Activated CD8-positive, alpha-beta memory T cell treated with anti-CD3 and anti-CD28 coated beads for 48 hours (primary cell): ENCODE results near the gene SERPINH1.

Experiments
- DNase-seq, 3 experiments: peaks; one replicate each; pipeline ENCODE4 v3.0.0-alpha.2; 2020; ENCODE audit warnings: low read depth in 2 of 3, low spot score in 2 of 3

The SERPINH1 gene

DNA sequence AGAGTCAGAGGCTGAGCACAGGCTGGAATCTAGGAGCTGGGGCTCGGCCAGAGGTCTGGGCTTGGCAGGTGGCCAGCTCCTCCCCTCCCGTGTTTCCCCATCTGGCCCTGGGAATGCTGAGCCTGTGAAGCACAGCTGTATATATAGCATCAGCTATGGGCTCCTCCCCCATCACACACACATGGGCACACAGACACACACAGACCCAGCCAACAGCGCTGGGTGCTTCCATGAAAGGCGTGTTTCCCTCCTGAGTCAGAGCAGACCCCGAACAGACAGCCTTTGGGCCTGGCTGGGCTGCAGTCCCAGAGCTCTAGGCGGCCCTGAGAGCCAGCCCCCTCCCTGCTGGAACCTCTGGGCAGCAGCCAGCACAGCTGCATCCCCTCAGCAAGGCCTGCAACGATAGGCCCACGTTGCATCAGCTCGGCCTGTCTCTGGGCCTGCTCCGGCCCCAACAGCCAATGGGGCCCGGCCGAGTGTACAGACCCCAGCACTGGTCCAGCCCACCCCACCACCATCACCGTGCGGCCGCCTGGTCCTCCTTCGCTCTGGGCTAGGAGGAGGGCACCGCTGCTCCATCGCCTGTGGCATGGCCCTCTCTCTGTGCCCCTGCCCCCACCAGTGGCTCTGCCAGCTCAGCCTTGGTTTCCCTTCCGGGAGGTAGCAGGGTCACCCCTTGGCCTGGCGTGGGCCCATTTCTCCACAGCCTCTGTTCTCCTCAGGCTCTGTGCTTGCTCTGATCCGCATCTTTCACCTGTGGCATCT, 7.6 kb upstream of the SERPINH1 start:
- no peak for DNase-seq

DNA sequence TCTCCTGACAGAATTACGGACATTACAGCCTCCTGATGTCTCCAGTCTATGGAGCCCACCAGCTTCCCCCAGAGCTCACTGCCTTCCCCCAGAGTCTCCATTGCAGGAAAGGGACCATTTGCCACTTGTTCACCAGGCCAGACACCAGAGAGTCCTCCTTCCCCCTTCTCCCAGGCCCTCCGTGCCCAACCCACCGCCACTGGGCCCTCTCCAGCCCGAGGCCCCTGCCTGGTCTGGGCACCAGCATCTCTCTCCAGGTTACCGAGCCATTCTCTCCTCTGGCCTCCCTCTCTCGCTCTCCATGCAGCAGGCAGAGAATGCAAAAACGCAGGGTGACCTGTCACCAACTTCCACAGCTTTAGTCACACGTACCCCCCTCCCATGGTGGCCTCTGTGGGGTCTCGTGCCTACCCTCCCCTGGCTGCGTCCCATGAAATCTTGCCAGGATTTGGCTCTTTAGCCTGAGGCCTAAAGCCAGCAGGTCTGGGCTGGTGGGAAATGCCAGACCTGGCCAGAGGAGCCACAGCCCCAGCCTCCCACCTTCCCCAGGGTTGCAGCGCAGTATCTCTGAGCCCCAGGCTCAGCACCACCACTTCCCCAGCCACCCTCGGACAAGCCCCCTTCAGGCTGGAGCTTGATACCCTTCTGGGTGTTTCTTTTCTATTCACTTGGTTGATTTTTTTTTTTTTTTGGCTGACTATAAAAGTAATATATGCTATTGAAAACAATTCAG, 6.8 kb upstream of the SERPINH1 start:
- DNase-seq = no peak

GRCh38 chr11:75556275-75556674, 5.8 kb upstream of the SERPINH1 start:
- DNase-seq = no peak

GRCh38 chr11:75557666-75558494, 4.2 kb upstream of the SERPINH1 start:
- DNase-seq = no peak

DNA sequence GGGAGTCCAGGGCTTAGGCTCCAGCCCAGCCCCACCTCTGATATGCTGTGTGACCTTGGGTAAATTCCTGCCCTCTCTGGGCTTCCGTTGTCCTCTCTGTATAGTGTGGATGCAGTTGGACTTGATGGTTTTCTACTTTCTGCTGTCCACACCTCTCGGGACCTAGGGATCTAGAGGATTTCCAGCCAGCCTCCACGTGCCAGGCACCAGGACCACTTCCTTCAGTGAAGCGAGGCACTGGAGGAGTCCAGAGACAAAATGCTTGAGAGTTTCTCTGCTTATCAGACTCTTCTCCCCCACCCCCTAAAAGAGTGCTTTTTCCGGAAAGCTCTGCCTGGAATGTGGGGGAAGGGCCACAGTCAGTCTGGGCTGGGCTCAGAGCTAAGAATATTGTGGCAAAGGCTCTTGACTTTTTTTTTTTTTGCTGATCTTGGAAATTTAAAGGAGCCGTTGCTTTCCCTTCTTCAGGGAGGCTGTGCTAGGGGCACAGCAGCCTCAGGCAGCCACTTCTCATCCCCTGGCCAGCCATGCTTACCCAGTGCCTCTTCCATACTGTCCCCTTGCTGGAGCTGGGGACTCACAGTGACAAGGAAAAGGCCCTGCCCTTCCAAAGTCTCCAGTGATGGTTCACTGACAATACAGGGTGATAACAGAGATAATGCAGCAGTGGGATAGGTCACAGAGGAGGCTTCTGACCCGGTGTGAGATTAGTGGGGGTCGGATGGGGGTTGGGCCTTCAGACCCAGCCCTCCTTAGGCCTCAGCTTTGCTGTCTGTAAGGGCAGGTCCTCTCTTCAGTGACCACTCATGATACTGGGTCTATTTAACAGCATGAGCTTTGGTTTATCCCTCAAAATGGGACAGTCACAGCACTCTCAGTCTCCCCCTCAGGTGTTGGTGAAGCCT, 2.9 kb upstream of the SERPINH1 start:
- no peak for DNase-seq

GRCh38 chr11:75560644-75561043, 1.4 kb upstream of the SERPINH1 start:
- DNase-seq = no peak

GRCh38 chr11:75561426-75562047, 516 bp upstream of the SERPINH1 start:
- no peak for DNase-seq

GRCh38 chr11:75562836-75563484, 907 bp downstream of the SERPINH1 start:
- DNase-seq = no peak

GRCh38 chr11:75563501-75563977, 1.5 kb downstream of the SERPINH1 start:
- no peak for DNase-seq

GRCh38 chr11:75563978-75564552, 2.0 kb downstream of the SERPINH1 start:
- DNase-seq = no peak

DNA sequence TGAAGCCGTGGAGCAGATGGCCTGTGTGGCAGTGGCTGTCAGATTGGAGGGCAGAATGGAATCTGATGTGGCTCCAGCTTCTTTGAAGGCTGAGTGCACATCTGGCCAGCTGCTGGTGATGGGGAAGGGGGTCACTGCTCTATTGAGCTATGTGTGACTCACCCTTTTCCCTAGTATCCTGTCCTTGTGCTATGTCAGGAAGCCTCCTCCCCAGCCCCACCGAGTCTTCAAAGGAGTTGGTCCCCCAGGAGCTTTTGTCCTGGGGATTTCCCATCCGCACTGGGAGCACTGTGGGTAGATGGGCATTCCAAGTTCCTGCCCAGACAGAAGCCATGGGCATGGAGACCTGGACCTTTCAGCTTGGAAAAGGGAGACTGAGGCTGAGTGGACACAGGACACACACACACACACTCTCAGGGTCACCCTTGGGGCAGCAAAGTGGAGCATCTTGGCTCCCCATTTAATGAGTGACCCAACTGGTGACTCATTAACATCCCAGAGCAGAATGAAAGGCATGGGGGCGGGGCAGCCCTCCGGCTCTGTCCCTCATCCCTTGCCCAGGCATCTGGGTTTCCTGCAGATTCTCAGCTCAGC, 3.3 kb downstream of the SERPINH1 start:
- no peak for DNase-seq

GRCh38 chr11:75565916-75566762, 4.1 kb downstream of the SERPINH1 start:
- no peak for DNase-seq

DNA sequence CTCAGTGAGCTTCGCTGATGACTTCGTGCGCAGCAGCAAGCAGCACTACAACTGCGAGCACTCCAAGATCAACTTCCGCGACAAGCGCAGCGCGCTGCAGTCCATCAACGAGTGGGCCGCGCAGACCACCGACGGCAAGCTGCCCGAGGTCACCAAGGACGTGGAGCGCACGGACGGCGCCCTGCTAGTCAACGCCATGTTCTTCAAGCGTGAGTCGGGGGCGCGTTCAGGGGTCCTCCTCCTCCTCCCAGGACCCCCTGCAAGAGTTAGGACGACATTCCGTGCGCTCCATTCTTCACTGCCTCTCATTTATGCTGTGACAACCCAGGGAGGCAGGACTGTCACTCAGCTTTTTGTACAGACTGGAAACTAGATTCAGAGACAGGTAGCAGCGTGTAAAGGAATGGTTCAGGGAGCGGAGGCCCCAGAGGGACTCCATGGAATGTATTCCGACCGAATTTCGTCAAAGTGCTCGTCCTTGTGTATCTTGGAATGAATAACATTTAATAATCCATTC, 4.8 kb downstream of the SERPINH1 start:
- no peak for DNase-seq

GRCh38 chr11:75567971-75568370, 5.9 kb downstream of the SERPINH1 start:
- DNase-seq = no peak

GRCh38 chr11:75568616-75569219, 6.7 kb downstream of the SERPINH1 start:
- DNase-seq = no peak

GRCh38 chr11:75570559-75571139, 8.6 kb downstream of the SERPINH1 start:
- DNase-seq = no peak

GRCh38 chr11:75571625-75572024, 9.6 kb downstream of the SERPINH1 start:
- no peak for DNase-seq
